ENCODE results near the gene NADSYN1.

GRCh38 chr11:71490044-71490730 lies 37.2 kb downstream of the NADSYN1 start:
- TF ChIP-seq, protein P1, sequence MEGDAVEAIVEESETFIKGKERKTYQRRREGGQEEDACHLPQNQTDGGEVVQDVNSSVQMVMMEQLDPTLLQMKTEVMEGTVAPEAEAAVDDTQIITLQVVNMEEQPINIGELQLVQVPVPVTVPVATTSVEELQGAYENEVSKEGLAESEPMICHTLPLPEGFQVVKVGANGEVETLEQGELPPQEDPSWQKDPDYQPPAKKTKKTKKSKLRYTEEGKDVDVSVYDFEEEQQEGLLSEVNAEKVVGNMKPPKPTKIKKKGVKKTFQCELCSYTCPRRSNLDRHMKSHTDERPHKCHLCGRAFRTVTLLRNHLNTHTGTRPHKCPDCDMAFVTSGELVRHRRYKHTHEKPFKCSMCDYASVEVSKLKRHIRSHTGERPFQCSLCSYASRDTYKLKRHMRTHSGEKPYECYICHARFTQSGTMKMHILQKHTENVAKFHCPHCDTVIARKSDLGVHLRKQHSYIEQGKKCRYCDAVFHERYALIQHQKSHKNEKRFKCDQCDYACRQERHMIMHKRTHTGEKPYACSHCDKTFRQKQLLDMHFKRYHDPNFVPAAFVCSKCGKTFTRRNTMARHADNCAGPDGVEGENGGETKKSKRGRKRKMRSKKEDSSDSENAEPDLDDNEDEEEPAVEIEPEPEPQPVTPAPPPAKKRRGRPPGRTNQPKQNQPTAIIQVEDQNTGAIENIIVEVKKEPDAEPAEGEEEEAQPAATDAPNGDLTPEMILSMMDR (IDR thresholded peaks at IDR 0.05; ENCODE audit: insufficient read depth, low read length, poor library complexity, severe bottlenecking), result no peak
- TF ChIP-seq EZH2phosphoT487 (conservative IDR thresholded peaks at IDR 0.05; ENCODE audit: low read length), result no peak

Measured in SU-DHL-6 (cell line).